ENCODE measurements around the gene ST6GALNAC6.
A peak's percentile ranks its signal among the peaks of the same experiment; 100 is the strongest.

The ST6GALNAC6 gene

GRCh38 chr9:127915801-127916719, 16.7 kb upstream of the ST6GALNAC6 start:
- DNase-seq = no peak

- no peak for DNase-seq
These were observed 15.9 kb upstream of the ST6GALNAC6 start for GRCh38 chr9:127915325-127915752.

- no peak for DNase-seq
These were observed 14.3 kb upstream of the ST6GALNAC6 start for GRCh38 chr9:127913682-127914081.

GRCh38 chr9:127912882-127913281, 13.5 kb upstream of the ST6GALNAC6 start:
- DNase-seq = no peak

- DNase-seq = no peak
These were observed 12.9 kb upstream of the ST6GALNAC6 start for GRCh38 chr9:127912296-127912695.

GRCh38 chr9:127910613-127911205, 11.3 kb upstream of the ST6GALNAC6 start:
- no peak for DNase-seq

- no peak for DNase-seq
These were observed 10.5 kb upstream of the ST6GALNAC6 start for GRCh38 chr9:127909839-127910273.

- no peak for DNase-seq
These were observed 9.2 kb upstream of the ST6GALNAC6 start for GRCh38 chr9:127908660-127908926.

GRCh38 chr9:127907867-127908659, 8.7 kb upstream of the ST6GALNAC6 start:
- DNase-seq = no peak

- DNase-seq = peak; percentile 76
These were observed 6.4 kb upstream of the ST6GALNAC6 start for GRCh38 chr9:127905788-127906191.

GRCh38 chr9:127905004-127905728, 5.8 kb upstream of the ST6GALNAC6 start:
- peak; percentile 64 for DNase-seq

- no peak for DNase-seq
These were observed 5.2 kb upstream of the ST6GALNAC6 start for GRCh38 chr9:127904561-127905003.

GRCh38 chr9:127903557-127904475, 4.4 kb upstream of the ST6GALNAC6 start:
- peak; percentile 63 for DNase-seq

- DNase-seq = no peak
These were observed 823 bp downstream of the ST6GALNAC6 start for GRCh38 chr9:127898433-127899127.

- DNase-seq = no peak
These were observed 2.2 kb downstream of the ST6GALNAC6 start for GRCh38 chr9:127897193-127897692.

GRCh38 chr9:127896395-127897192, 2.8 kb downstream of the ST6GALNAC6 start:
- DNase-seq = no peak

GRCh38 chr9:127895811-127896210, 3.6 kb downstream of the ST6GALNAC6 start:
- no peak for DNase-seq

- no peak for DNase-seq
These were observed 6.0 kb downstream of the ST6GALNAC6 start for GRCh38 chr9:127893392-127893791.

GRCh38 chr9:127892831-127893230, 6.6 kb downstream of the ST6GALNAC6 start:
- no peak for DNase-seq

- no peak for DNase-seq
These were observed 9.3 kb downstream of the ST6GALNAC6 start for GRCh38 chr9:127890053-127890452.
